HepG2 (cell line): ENCODE results near the gene ZNF615. TPM values are rescaled to one million over a fixed set of nuclear protein-coding genes. Genes with fewer than 3 reads are reported as not detected.

Experiments used
- E2F1 ChIP-seq: sonication (generic); formaldehyde crosslinking; IDR thresholded peaks from 2 replicates; pipeline ENCODE4 v1.5.0; 2020; ENCODE audit warnings: missing genetic modification reagents
- HOMEZ ChIP-seq: IDR thresholded peaks from 2 replicates; pipeline ENCODE4 v1.6.1; 2016; ENCODE audit warnings: low read depth
- IRF2 ChIP-seq: IDR thresholded peaks from 2 replicates; pipeline ENCODE4 v1.6.1; 2018; ENCODE audit warnings: missing genetic modification reagents, missing compliant biosample characterization
- ZFP36L2 ChIP-seq: sonication (generic); formaldehyde crosslinking; IDR thresholded peaks from 2 replicates; pipeline ENCODE4 v1.4.0; 2020; ENCODE audit warnings: missing genetic modification reagents
- ZNF207 ChIP-seq: fragments of 450-650 bp; IDR thresholded peaks from 2 replicates; pipeline ENCODE4 v1.6.1; 2016; ENCODE audit warnings: antibody characterized with exemption, borderline replicate concordance
- ZNF414 ChIP-seq: sonication (generic); formaldehyde crosslinking; IDR thresholded peaks from 2 replicates; pipeline ENCODE4 v1.5.0; 2020; ENCODE audit warnings: missing genetic modification reagents
- ZNF430 ChIP-seq: sonication (generic); formaldehyde crosslinking; IDR thresholded peaks from 2 replicates; pipeline ENCODE4 v1.9.0; 2021; ENCODE audit warnings: mild to moderate bottlenecking, missing genetic modification reagents
- polyA plus RNA-seq, 8 experiments: library from polyadenylated mRNA; depleted of rRNA in 3 of 8; stranded (reverse) in 7 of 8; unstranded in 1 of 8; fragments of >200 nt; fragmentation: Illumina TruSeq in 4 of 8; extraction: Trizol in 4 of 8; gene quantifications; 2 replicates each; pipeline versions ENCODE4 v1.2.1 to v1.2.3, GENCODE V29; 2011 to 2016; ENCODE audit warnings: low read depth in 4 of 8, missing spikeins in 1 of 8, mixed read lengths in 1 of 8; ENCODE audit not compliant: insufficient read depth in 1 of 8
- total RNA-seq, 5 experiments: library from RNA; depleted of rRNA; stranded (reverse); fragments of >200 nt; fragmentation: Illumina TruSeq; extraction: Trizol; gene quantifications; 2 replicates each; pipeline ENCODE4 v1.2.3, GENCODE V29; 2016; ENCODE audit warnings: low read depth in 1 of 5

Gene ZNF615
- total and polyA plus RNA-seq, 2 of the 13 experiments (the other 11 are each of a cell fraction or from before 2014, with no cell fraction given) = 5.2 to 7.8 TPM

GRCh38 chr19:52028027-52028779, 20.2 kb upstream of the ZNF615 start, which contains the start of gene ZNF614 (continued):
- TF ChIP-seq E2F1 (CRISPR knock-in tag) (peak; percentile 74), ZNF414 (CRISPR knock-in tag) (peak; percentile 95), ZNF430 (peak; percentile 90; the same call in 1 of the 2 replicates), ZFP36L2 (CRISPR knock-in tag) (no peak), HOMEZ (CRISPR knock-in tag) (no peak), ZNF207 (no peak), IRF2 (peak; percentile 68; the same call in 1 of the 2 replicates)
- TF ChIP-seq, all 625 proteins: peak for 291
